ENCODE results near the gene AK4.

DNA sequence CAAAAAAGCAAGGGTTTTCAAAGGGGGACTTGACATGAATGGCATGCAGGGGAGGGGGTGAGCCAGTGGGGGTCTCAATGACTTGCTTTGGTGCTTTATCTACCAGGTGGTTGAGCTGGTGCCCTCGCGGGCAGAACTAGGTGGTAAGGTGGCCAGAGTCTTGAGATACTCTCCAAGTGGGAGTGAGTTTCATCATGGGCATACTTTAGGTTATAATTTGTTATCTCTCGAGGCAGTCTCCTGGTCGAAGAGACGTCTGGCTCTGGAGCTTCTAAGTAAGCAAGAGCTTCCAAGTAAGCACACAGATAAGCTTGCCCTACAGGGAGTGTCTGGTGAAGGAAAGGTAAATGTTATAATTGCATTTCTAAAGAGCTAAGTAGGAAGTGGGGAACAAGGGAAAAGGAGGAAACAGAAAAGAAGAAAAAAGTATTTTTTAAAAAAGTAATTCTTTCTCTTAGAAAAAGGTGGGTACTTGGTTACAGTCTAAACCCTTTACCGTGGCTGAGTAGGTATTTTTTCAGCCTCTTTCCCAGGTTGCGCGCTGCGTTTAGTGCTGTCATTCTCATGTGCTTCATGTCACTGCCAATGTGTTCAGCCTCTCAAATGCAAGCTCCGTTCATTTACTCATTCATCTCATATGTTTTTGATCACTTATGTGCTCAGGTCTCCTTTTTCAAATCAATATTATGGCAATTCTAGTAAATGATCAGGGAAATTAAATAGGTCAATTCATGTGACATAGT, 129.8 kb downstream of the AK4 start:
- TF ChIP-seq POLR2A (IDR thresholded peaks at IDR 0.05): no peak
- TF ChIP-seq, protein P1, sequence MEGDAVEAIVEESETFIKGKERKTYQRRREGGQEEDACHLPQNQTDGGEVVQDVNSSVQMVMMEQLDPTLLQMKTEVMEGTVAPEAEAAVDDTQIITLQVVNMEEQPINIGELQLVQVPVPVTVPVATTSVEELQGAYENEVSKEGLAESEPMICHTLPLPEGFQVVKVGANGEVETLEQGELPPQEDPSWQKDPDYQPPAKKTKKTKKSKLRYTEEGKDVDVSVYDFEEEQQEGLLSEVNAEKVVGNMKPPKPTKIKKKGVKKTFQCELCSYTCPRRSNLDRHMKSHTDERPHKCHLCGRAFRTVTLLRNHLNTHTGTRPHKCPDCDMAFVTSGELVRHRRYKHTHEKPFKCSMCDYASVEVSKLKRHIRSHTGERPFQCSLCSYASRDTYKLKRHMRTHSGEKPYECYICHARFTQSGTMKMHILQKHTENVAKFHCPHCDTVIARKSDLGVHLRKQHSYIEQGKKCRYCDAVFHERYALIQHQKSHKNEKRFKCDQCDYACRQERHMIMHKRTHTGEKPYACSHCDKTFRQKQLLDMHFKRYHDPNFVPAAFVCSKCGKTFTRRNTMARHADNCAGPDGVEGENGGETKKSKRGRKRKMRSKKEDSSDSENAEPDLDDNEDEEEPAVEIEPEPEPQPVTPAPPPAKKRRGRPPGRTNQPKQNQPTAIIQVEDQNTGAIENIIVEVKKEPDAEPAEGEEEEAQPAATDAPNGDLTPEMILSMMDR (IDR thresholded peaks at IDR 0.05): no peak
